Upper lobe of left lung (tissue), 4 donors: ENCODE results near the gene ADORA3.

Experiments used
- CTCF ChIP-seq, 6 experiments: fragments of 450-650 bp in 4 of 6; fragments of 200-600 bp in 2 of 6; sonication (generic) in 2 of 6; IDR thresholded peaks; one replicate each; pipeline ENCODE4 v1.5.1; 2016 to 2019; ENCODE audit warnings: antibody characterized with exemption in 6 of 6
- EP300 ChIP-seq, 4 donors: sonication (generic); formaldehyde crosslinking; IDR thresholded peaks; one replicate each; pipeline ENCODE4 v1.5.1; 2017; ENCODE audit warnings: antibody characterized with exemption in 4 of 4, control low read depth in 2 of 4
- POLR2A ChIP-seq, 4 donors: fragments of 450-650 bp; IDR thresholded peaks; one replicate each; pipeline ENCODE4 v1.5.1; 2016 to 2017; ENCODE audit warnings: antibody characterized with exemption in 4 of 4, mild to moderate bottlenecking in 2 of 4
- POLR2AphosphoS5 ChIP-seq, 2 donors: sonication (generic); formaldehyde crosslinking; IDR thresholded peaks; one replicate each; pipeline ENCODE4 v1.5.1; 2017; ENCODE audit warnings: antibody characterized with exemption in 2 of 2

- TF ChIP-seq POLR2AphosphoS5 (IDR thresholded peaks at IDR 0.05) (no peak), CTCF (IDR thresholded peaks at IDR 0.05) (no peak), EP300 (IDR thresholded peaks at IDR 0.05) (no peak), POLR2A (IDR thresholded peaks at IDR 0.05) (no peak)
Observed at GRCh38 chr1:111487133-111487532, 16.3 kb downstream of the ADORA3 start.
